Breast epithelium (tissue), 3 donors: ENCODE data around the gene CHKA.

Source experiments
- CTCF ChIP-seq, 3 donors: fragments of 450-650 bp; IDR thresholded peaks; one replicate each; pipeline ENCODE4 v1.5.1; 2016 to 2017; ENCODE audit warnings: antibody characterized with exemption in 3 of 3, mild to moderate bottlenecking in 3 of 3, moderate library complexity in 3 of 3
- POLR2A ChIP-seq: fragments of 450-650 bp; IDR thresholded peaks from one replicate; pipeline ENCODE4 v1.6.1; 2016; ENCODE audit warnings: antibody characterized with exemption, mild to moderate bottlenecking, moderate library complexity

GRCh38 chr11:68013611-68014156 is 107.5 kb downstream of the CHKA start:
- TF ChIP-seq CTCF (IDR thresholded peaks at IDR 0.05) = no peak
- no peak for TF ChIP-seq POLR2A
